Adrenal gland (tissue), 5 donors: ENCODE results near the gene CTLA4.

Source experiments
- CTCF ChIP-seq, 6 experiments: fragments of 450-650 bp in 4 of 6; fragments of 200-600 bp in 2 of 6; sonication (generic) in 1 of 6; IDR thresholded peaks; 1 replicate in 5 of 6; 2 replicates in 1 of 6; pipeline versions ENCODE4 v1.5.1 to v1.8.0; 2016 to 2021; ENCODE audit warnings: antibody characterized with exemption in 6 of 6, mild to moderate bottlenecking in 2 of 6, moderate library complexity in 1 of 6
- POLR2A ChIP-seq, 2 donors: fragments of 450-650 bp; IDR thresholded peaks; one replicate each; pipeline ENCODE4 v1.6.1; 2017; ENCODE audit warnings: antibody characterized with exemption in 2 of 2, mild to moderate bottlenecking in 2 of 2, moderate library complexity in 1 of 2
- donor health status: DM: no; HTN: no; CAD: no.

- TF ChIP-seq CTCF (IDR thresholded peaks at IDR 0.05) (no peak), POLR2A (IDR thresholded peaks at IDR 0.05) (no peak)
Observed at GRCh38 chr2:203841654-203842053, 25.9 kb upstream of the CTLA4 start.
